Activated CD8-positive, alpha-beta memory T cell treated with anti-CD3 and anti-CD28 coated beads, Interleukin-2, amount 50 U/mL, for 24 hours (primary cell): ENCODE measurements around the gene RBBP9.
A peak's percentile ranks its signal among the peaks of the same experiment; 100 is the strongest.
"Not testable (repeated sequence)": the region's sequence is repeated elsewhere in the genome, so short reads cannot be mapped to it uniquely, and the experiment has no call there.

ENCODE experiments used
- DNase-seq: peaks from one replicate; pipeline ENCODE4 v3.0.0-alpha.2; 2020; ENCODE audit errors: extremely low read depth

Gene RBBP9

GRCh38 chr20:18496740-18497592, at the start of gene RBBP9:
TSS of gene RBBP9 (minus strand) at chr20:18497225. CDS start at chr20:18497167, 58 bp downstream.
- DNase-seq: peak; percentile 56

- no peak for DNase-seq
These were observed 48.5 kb upstream of the RBBP9 start for GRCh38 chr20:18545566-18545965.

- DNase-seq: no peak
These were observed 46.9 kb upstream of the RBBP9 start for GRCh38 chr20:18543932-18544331.

- DNase-seq: no peak
These were observed 46.2 kb upstream of the RBBP9 start for GRCh38 chr20:18543216-18543615.

GRCh38 chr20:18541741-18542140, 44.7 kb upstream of the RBBP9 start:
- no peak for DNase-seq

- DNase-seq: no peak
These were observed 40.6 kb upstream of the RBBP9 start for GRCh38 chr20:18537651-18538050.

GRCh38 chr20:18533978-18534644, 37.1 kb upstream of the RBBP9 start:
- DNase-seq: no peak

- no peak for DNase-seq
These were observed 36.5 kb upstream of the RBBP9 start for GRCh38 chr20:18533491-18533890.

- DNase-seq: no peak
These were observed 35.6 kb upstream of the RBBP9 start for GRCh38 chr20:18532626-18533025.

GRCh38 chr20:18529041-18529440, 32.0 kb upstream of the RBBP9 start:
- no peak for DNase-seq

- DNase-seq: no peak
These were observed 30.8 kb upstream of the RBBP9 start for GRCh38 chr20:18527836-18528235.

GRCh38 chr20:18527339-18527738, 30.3 kb upstream of the RBBP9 start:
- DNase-seq: no peak

- DNase-seq: not testable (repeated sequence)
These were observed 29.7 kb upstream of the RBBP9 start for GRCh38 chr20:18526761-18527160.

GRCh38 chr20:18524646-18525045, 27.6 kb upstream of the RBBP9 start:
- no peak for DNase-seq

- DNase-seq: no peak
These were observed 26.0 kb upstream of the RBBP9 start for GRCh38 chr20:18523066-18523465.

GRCh38 chr20:18522066-18522465, 25.0 kb upstream of the RBBP9 start:
- not testable (repeated sequence) for DNase-seq

- DNase-seq: no peak
These were observed 18.9 kb upstream of the RBBP9 start for GRCh38 chr20:18515973-18516372.

- DNase-seq: no peak
These were observed 17.1 kb upstream of the RBBP9 start for GRCh38 chr20:18514127-18514526.

GRCh38 chr20:18513208-18513607, 16.2 kb upstream of the RBBP9 start:
- no peak for DNase-seq

- no peak for DNase-seq
These were observed 14.5 kb upstream of the RBBP9 start for GRCh38 chr20:18511571-18511970.

GRCh38 chr20:18507218-18508191, 10.5 kb upstream of the RBBP9 start, which contains the start of gene SEC23B:
TSS of gene SEC23B (plus strand) at chr20:18507940. CDS start at chr20:18510836, 2,896 bp downstream.
- DNase-seq: peak; percentile 93

GRCh38 chr20:18506744-18507143, 9.7 kb upstream of the RBBP9 start:
- DNase-seq: no peak
